ENCODE data around the gene FTH1.

Gene FTH1

DNA sequence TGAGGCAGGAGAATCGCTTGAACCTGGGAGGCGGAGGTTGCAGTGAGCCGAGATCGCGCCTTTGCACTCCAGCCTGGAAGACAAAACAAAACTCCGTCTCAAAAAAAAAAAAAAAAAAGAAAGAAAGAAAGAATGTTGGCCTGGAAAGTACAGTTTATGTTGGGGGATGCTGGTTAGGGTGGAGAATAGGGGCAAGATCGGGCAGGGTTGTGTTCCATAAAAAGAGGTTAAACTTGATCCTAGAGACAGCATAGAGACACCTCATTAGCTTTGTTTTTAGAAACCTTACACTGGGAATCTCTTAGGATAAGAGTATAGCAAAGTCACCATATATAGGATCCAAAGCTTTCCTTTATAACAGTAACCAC, 1.9 kb upstream of the FTH1 start:
- Histone ChIP-seq H3K9me2 (replicated peaks; ENCODE audit: insufficient read depth, low read length) (no peaks in the 10 kb centered on the region), H2AFZ (ENCODE audit: low read depth, low read length, severe bottlenecking) (no peak overlapping the region), H4K20me1 (ENCODE audit: low read depth, low read length) (peaks cover 6% of the 10 kb centered on the region), H3K36me3 (ENCODE audit: low read length) (no peaks in the 10 kb centered on the region), H3K9ac (ENCODE audit: low read length) (no peak overlapping the region), H3K4me2 (ENCODE audit: low read depth, low read length, poor library complexity, severe bottlenecking) (no peak overlapping the region), H3K27me3 (ENCODE audit: low read length) (no peaks in the 10 kb centered on the region), H3K79me2 (ENCODE audit: insufficient read depth, low read length) (peaks cover 10% of the 10 kb centered on the region), H3K9me3 (ENCODE audit: insufficient read depth, low read length) (no peaks in the 10 kb centered on the region), H3F3A (ENCODE audit: insufficient read depth) (peaks cover 15% of the 10 kb centered on the region), H3K27ac (ENCODE audit: low read depth, low read length) (no peak overlapping the region), H3K4me3 (ENCODE audit: insufficient read depth, low read length, poor library complexity, severe bottlenecking) (no peak overlapping the region)
- TF ChIP-seq, protein P1, sequence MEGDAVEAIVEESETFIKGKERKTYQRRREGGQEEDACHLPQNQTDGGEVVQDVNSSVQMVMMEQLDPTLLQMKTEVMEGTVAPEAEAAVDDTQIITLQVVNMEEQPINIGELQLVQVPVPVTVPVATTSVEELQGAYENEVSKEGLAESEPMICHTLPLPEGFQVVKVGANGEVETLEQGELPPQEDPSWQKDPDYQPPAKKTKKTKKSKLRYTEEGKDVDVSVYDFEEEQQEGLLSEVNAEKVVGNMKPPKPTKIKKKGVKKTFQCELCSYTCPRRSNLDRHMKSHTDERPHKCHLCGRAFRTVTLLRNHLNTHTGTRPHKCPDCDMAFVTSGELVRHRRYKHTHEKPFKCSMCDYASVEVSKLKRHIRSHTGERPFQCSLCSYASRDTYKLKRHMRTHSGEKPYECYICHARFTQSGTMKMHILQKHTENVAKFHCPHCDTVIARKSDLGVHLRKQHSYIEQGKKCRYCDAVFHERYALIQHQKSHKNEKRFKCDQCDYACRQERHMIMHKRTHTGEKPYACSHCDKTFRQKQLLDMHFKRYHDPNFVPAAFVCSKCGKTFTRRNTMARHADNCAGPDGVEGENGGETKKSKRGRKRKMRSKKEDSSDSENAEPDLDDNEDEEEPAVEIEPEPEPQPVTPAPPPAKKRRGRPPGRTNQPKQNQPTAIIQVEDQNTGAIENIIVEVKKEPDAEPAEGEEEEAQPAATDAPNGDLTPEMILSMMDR (IDR thresholded peaks at IDR 0.05; ENCODE audit: insufficient read depth, low read length, poor library complexity, severe bottlenecking): no peak
- no peak for TF ChIP-seq EZH2phosphoT487 (conservative IDR thresholded peaks at IDR 0.05; ENCODE audit: low read length)

DNA sequence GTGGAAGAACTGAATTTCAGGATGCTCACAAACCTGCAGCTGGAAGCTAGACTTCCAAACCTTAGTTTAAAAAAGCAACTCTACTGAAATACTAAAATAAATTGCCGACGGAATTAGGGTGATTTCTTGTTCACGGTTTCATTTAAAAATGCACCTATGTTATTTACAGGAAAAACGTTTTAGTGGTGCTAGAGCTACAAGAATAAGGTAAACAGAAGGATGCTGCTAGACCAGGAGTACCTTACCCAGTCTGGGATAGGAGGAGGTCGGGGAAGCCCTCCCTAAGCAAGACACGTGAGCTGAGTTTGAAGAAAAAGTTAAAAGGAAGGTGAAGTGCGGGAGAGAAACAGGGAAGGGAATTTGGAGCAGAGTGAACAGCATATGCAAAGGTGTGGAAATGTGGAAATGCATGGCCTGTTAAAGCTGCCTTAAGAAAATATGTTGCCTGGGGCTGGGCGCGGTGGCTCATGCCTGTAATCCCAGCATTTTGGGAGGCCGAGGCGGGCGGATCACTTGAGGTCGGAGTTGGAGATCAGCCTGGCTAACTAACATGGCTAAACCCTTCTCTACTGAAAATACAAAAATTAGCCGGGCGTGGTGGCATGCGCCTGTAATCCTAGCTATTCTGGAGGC, 1.4 kb upstream of the FTH1 start:
- H3K36me3 ChIP-seq (ENCODE audit: low read length): peaks cover 4% of the 10 kb centered on the region; the same call in 1 of the 2 replicates
- no peak overlapping the region for H3K9ac ChIP-seq (ENCODE audit: low read length)
- peaks cover 6% of the 10 kb centered on the region for H4K20me1 ChIP-seq (ENCODE audit: low read depth, low read length)
- peaks cover 10% of the 10 kb centered on the region for H3K79me2 ChIP-seq (ENCODE audit: insufficient read depth, low read length)
- H3F3A ChIP-seq (ENCODE audit: insufficient read depth): peaks cover 15% of the 10 kb centered on the region
- no peaks in the 10 kb centered on the region for H3K9me3 ChIP-seq (ENCODE audit: insufficient read depth, low read length)
- H2AFZ ChIP-seq (ENCODE audit: low read depth, low read length, severe bottlenecking): no peak overlapping the region
- H3K4me2 ChIP-seq (ENCODE audit: low read depth, low read length, poor library complexity, severe bottlenecking): no peak overlapping the region
- no peak overlapping the region for H3K4me3 ChIP-seq (ENCODE audit: insufficient read depth, low read length, poor library complexity, severe bottlenecking)
- TF ChIP-seq, protein P1 (IDR thresholded peaks at IDR 0.05; ENCODE audit: insufficient read depth, low read length, poor library complexity, severe bottlenecking): no peak
- TF ChIP-seq EZH2phosphoT487 (conservative IDR thresholded peaks at IDR 0.05; ENCODE audit: low read length): no peak
- H3K9me2 ChIP-seq (replicated peaks; ENCODE audit: insufficient read depth, low read length): no peaks in the 10 kb centered on the region
- no peak overlapping the region for H3K27ac ChIP-seq (ENCODE audit: low read depth, low read length)
- H3K27me3 ChIP-seq (ENCODE audit: low read length): no peaks in the 10 kb centered on the region

DNA sequence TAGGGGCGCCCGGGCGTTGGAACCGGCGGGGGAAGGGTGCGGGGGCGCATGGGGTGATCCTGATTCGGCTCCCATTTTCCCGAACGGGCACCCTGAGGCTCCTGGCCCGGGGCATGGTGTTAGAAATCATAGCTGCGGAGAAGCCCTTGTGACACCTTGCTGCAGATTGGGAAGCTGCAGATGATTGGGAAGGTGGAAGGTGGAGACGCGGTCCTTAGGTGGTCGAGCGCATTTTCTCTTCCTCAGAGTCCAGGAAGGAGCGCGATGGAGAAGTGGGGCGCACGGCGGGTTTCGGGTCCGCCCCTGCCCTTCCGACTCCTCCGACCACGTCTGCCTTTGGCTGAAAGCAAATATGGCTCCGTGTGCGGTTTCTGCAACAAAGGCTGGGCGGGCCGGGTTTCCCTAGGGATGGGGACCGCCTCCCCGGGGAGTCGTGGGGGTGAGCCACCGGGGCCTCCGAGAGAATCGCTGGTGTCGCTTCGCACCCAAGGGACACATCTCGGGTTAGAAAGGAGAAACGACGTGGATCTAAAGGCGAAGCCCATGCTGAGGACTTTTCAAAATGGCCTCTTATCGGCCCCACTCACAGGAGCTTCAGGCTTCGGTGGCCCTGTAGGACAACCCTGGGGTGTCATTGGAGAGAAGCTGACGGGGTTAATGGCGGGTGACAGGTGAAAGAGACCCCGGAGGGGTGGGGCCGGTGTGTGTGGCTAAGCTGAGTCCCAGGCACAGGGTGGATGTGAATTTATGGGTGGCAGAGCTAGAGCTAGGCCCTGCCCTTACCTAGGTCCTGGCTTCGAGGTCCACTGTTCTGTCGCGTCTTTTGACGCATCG, 707 bp upstream of the FTH1 start:
- Histone ChIP-seq H3K27me3 (ENCODE audit: low read length) (no peaks in the 10 kb centered on the region), H3K36me3 (ENCODE audit: low read length) (peaks cover 5% of the 10 kb centered on the region; the same call in 1 of the 2 replicates), H3K27ac (ENCODE audit: low read depth, low read length) (no peak overlapping the region), H2AFZ (ENCODE audit: low read depth, low read length, severe bottlenecking) (peak overlapping the region; percentile 96), H3K9me3 (ENCODE audit: insufficient read depth, low read length) (no peaks in the 10 kb centered on the region), H4K20me1 (ENCODE audit: low read depth, low read length) (peaks cover 6% of the 10 kb centered on the region), H3K4me3 (ENCODE audit: insufficient read depth, low read length, poor library complexity, severe bottlenecking) (peak overlapping the region; percentile 81), H3F3A (ENCODE audit: insufficient read depth) (peaks cover 15% of the 10 kb centered on the region), H3K79me2 (ENCODE audit: insufficient read depth, low read length) (peaks cover 10% of the 10 kb centered on the region), H3K9ac (ENCODE audit: low read length) (peak overlapping the region; percentile 71), H3K4me2 (ENCODE audit: low read depth, low read length, poor library complexity, severe bottlenecking) (peak overlapping the region; percentile 85), H3K9me2 (replicated peaks; ENCODE audit: insufficient read depth, low read length) (no peaks in the 10 kb centered on the region)
- no peak for TF ChIP-seq EZH2phosphoT487 (conservative IDR thresholded peaks at IDR 0.05; ENCODE audit: low read length)
- TF ChIP-seq, protein P1 (IDR thresholded peaks at IDR 0.05; ENCODE audit: insufficient read depth, low read length, poor library complexity, severe bottlenecking): no peak
